ENCODE data around the gene KCTD2.
"Not testable (repeated sequence)": the region's sequence is repeated elsewhere in the genome, so short reads cannot be mapped to it uniquely, and the experiment has no call there.

The KCTD2 gene

GRCh38 chr17:75065562-75066151 is 18.6 kb downstream of the KCTD2 start:
- Histone ChIP-seq H3K4me3 (ENCODE audit: low read depth, low read length) (no peak overlapping the region), H3K27ac (no peak overlapping the region), H3K27me3 (replicated peaks) (no peaks in the 10 kb centered on the region), H3K36me3 (replicated peaks) (peaks cover 34% of the 10 kb centered on the region)
- in situ Hi-C loops (cut with HindIII; ENCODE audit: low pct_ligation_motif_present, low sequenced_read_pairs): no loop called here
- TF ChIP-seq, protein P1, sequence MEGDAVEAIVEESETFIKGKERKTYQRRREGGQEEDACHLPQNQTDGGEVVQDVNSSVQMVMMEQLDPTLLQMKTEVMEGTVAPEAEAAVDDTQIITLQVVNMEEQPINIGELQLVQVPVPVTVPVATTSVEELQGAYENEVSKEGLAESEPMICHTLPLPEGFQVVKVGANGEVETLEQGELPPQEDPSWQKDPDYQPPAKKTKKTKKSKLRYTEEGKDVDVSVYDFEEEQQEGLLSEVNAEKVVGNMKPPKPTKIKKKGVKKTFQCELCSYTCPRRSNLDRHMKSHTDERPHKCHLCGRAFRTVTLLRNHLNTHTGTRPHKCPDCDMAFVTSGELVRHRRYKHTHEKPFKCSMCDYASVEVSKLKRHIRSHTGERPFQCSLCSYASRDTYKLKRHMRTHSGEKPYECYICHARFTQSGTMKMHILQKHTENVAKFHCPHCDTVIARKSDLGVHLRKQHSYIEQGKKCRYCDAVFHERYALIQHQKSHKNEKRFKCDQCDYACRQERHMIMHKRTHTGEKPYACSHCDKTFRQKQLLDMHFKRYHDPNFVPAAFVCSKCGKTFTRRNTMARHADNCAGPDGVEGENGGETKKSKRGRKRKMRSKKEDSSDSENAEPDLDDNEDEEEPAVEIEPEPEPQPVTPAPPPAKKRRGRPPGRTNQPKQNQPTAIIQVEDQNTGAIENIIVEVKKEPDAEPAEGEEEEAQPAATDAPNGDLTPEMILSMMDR (IDR thresholded peaks at IDR 0.05; ENCODE audit: low read depth, low read length, missing control alignments): no peak
- DNase-seq: no peak

- in situ Hi-C loops (cut with HindIII; ENCODE audit: low pct_ligation_motif_present, low sequenced_read_pairs): no loop called here
- no peak overlapping the region for H3K27ac ChIP-seq
- no peak for DNase-seq
- no peak overlapping the region for H3K4me3 ChIP-seq (ENCODE audit: low read depth, low read length)
- H3K36me3 ChIP-seq (replicated peaks): peaks cover 18% of the 10 kb centered on the region
- TF ChIP-seq, protein P1 (IDR thresholded peaks at IDR 0.05; ENCODE audit: low read depth, low read length, missing control alignments): no peak
- no peaks in the 10 kb centered on the region for H3K27me3 ChIP-seq (replicated peaks)
Measured at GRCh38 chr17:75067856-75068255, 20.8 kb downstream of the KCTD2 start.

GRCh38 chr17:75068750-75069149 is 21.7 kb downstream of the KCTD2 start:
- TF ChIP-seq, protein P1 (IDR thresholded peaks at IDR 0.05; ENCODE audit: low read depth, low read length, missing control alignments): no peak
- Histone ChIP-seq H3K4me3 (ENCODE audit: low read depth, low read length) (no peak overlapping the region), H3K27me3 (replicated peaks) (no peaks in the 10 kb centered on the region), H3K36me3 (replicated peaks) (peaks cover 9% of the 10 kb centered on the region), H3K27ac (no peak overlapping the region)
- no peak for DNase-seq
- in situ Hi-C loops (cut with HindIII; ENCODE audit: low pct_ligation_motif_present, low sequenced_read_pairs): no loop called here

DNA sequence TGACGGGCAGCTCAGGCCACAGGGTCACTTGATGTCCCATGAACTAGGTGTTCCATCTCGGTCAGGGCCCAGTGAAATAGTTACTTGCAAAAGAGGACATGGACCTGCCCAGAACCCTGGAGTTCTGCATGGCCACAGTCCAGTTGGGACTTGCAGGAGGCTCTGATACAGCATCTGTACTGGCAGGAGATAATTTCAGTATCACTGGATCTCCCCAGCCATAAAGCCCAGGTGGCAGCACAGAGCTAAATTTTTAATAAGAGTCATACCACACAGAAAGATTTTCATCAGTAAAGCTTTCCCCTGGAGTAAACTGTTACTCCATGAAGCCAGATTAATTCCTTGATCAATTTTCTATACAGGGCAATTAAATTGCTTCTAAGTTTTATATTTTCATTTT is 22.8 kb downstream of the KCTD2 start:
- Histone ChIP-seq H3K27me3 (replicated peaks) (no peaks in the 10 kb centered on the region), H3K36me3 (replicated peaks) (no peaks in the 10 kb centered on the region), H3K27ac (no peak overlapping the region), H3K4me3 (ENCODE audit: low read depth, low read length) (no peak overlapping the region)
- TF ChIP-seq, protein P1 (IDR thresholded peaks at IDR 0.05; ENCODE audit: low read depth, low read length, missing control alignments): peak; percentile 65
- in situ Hi-C loops (cut with HindIII; ENCODE audit: low pct_ligation_motif_present, low sequenced_read_pairs): no loop called here
- no peak for DNase-seq

DNA sequence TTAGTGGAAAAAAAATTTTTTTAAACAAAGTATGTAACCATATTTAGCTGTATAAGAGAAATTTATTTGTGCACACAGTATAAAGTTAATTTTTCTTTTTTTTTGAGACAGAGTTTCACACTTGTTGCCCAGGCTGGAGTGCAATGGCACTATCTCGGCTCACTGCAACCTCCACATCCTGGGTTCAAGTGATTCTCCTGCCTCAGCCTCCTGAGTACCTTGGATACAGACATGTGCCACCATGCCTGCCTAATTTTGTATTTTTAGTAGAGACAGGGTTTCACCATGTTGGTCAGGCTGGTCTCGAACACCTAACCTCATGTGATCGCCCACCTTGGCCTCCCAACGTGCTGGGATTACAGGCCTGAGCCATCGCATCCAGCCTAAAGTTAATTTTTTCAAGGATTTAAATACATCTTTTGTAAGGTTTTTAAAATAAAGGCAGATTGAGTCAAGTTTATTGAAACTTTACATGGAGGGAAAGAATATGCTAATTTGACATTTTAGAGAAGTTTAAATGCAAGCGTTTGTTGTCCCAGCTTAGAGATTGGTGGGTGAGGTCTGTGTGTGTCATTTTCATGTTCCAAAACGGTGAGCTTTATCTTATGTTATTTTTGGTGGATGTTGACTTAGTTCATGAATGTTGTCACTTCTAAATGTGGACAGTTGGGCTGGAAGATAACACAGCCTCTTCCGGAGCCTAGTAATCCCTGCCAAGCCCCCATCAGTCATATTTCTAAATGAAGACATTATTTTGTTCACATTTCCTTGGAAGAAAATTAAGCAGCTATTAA is 24.6 kb downstream of the KCTD2 start:
- H3K27me3 ChIP-seq (replicated peaks); DNase-seq; H3K27ac ChIP-seq; H3K4me3 ChIP-seq (ENCODE audit: low read depth, low read length); in situ Hi-C loops (cut with HindIII; ENCODE audit: low pct_ligation_motif_present, low sequenced_read_pairs); H3K36me3 ChIP-seq (replicated peaks): not testable (repeated sequence)

- H3K27ac ChIP-seq; in situ Hi-C loops (cut with HindIII; ENCODE audit: low pct_ligation_motif_present, low sequenced_read_pairs); H3K36me3 ChIP-seq (replicated peaks); H3K4me3 ChIP-seq (ENCODE audit: low read depth, low read length); H3K27me3 ChIP-seq (replicated peaks); DNase-seq: not testable (repeated sequence)
Measured at GRCh38 chr17:75072909-75073308, 25.9 kb downstream of the KCTD2 start.

Data from brain microvascular endothelial cell (primary cell).